PC-9 (cell line): Measurements from ENCODE around the gene FANCL. TPM values are rescaled to one million over a fixed set of nuclear protein-coding genes. Genes with fewer than 3 reads are reported as not detected.

Source experiments
- BruUV-seq: library from RNA; stranded (reverse); fragments of 400-500 nt; replicated peaks from 2 replicates; lab custom pipeline; 2021; lab: Mats Ljungman, UMichigan
- CTCF ChIA-PET: fragments of 300-600 bp; sonication (Branson Sonifier 250); formaldehyde crosslinking; loops from one replicate; lab custom pipeline; 2022; ENCODE audit warnings: antibody characterized with exemption; lab: Charles Lee
- POLR2A ChIA-PET: fragments of 300-600 bp; sonication (Branson Sonifier 250); formaldehyde crosslinking; loops from one replicate; lab custom pipeline; 2022; ENCODE audit warnings: antibody characterized with exemption; ENCODE audit not compliant: unreplicated experiment; lab: Charles Lee
- DNase-seq, 2 experiments: peaks; one replicate each; pipeline versions ENCODE4 v3.0.0 to v3.0.0-alpha.2; 2015 to 2022; ENCODE audit warnings: mixed read lengths in 1 of 2
- H2AFZ ChIP-seq: fragments of 200-600 bp; sonication (generic); 2 replicates; pipeline ENCODE4 v1.8.1; 2017; ENCODE audit warnings: antibody characterized with exemption
- H3F3A ChIP-seq: fragments of 200-600 bp; sonication (generic); 2 replicates; pipeline ENCODE4 v1.8.1; 2017; ENCODE audit warnings: antibody characterized with exemption, mild to moderate bottlenecking, low read depth; ENCODE audit not compliant: insufficient read depth
- H3K27ac ChIP-seq: fragments of 200-600 bp; sonication (generic); 2 replicates; pipeline ENCODE4 v1.6.1; 2016; ENCODE audit warnings: mixed run types
- H3K27me3 ChIP-seq: fragments of 200-600 bp; sonication (generic); 2 replicates; pipeline ENCODE4 v1.6.1; 2016; ENCODE audit warnings: low read depth, mixed run types; ENCODE audit not compliant: insufficient read depth
- H3K36me3 ChIP-seq: fragments of 200-600 bp; sonication (generic); 2 replicates; pipeline ENCODE4 v1.6.1; 2016; ENCODE audit warnings: low read depth, mixed run types
- H3K4me1 ChIP-seq: fragments of 200-600 bp; sonication (generic); replicated peaks from 2 replicates; pipeline ENCODE4 v1.6.1; 2016; ENCODE audit warnings: mixed run types; ENCODE audit not compliant: insufficient read depth
- H3K4me2 ChIP-seq: fragments of 200-600 bp; sonication (generic); 2 replicates; pipeline ENCODE4 v1.6.1; 2017; ENCODE audit warnings: mixed run types
- H3K4me3 ChIP-seq: fragments of 200-600 bp; sonication (generic); 2 replicates; pipeline ENCODE4 v1.6.1; 2016; ENCODE audit warnings: mixed run types
- H3K79me2 ChIP-seq: fragments of 200-600 bp; sonication (generic); 2 replicates; pipeline ENCODE4 v1.6.1; 2017; ENCODE audit warnings: low read depth, mixed run types
- H3K9me2 ChIP-seq: fragments of 200-600 bp; sonication (generic); 2 replicates; pipeline ENCODE4 v1.8.1; 2017; ENCODE audit warnings: mild to moderate bottlenecking; ENCODE audit not compliant: insufficient read depth
- H3K9me3 ChIP-seq: fragments of 200-600 bp; sonication (generic); 2 replicates; pipeline ENCODE4 v1.8.1; 2016; ENCODE audit warnings: low read depth; ENCODE audit not compliant: insufficient read depth
- H4K20me1 ChIP-seq: fragments of 200-600 bp; sonication (generic); 2 replicates; pipeline ENCODE4 v1.8.1; 2017; ENCODE audit not compliant: insufficient read depth
- CTCF ChIP-seq: fragments of 200-600 bp; sonication (generic); conservative IDR thresholded peaks from 2 replicates; pipeline ENCODE4 v1.6.1; 2017; ENCODE audit warnings: mixed run types, antibody characterized with exemption, mild to moderate bottlenecking, moderate library complexity
- EZH2 ChIP-seq: fragments of 200-600 bp; sonication (generic); IDR thresholded peaks from 2 replicates; pipeline ENCODE4 v1.8.0; 2017; ENCODE audit warnings: antibody characterized with exemption, low read depth
- intact Hi-C: fragments of 100-400 bp; cut with micrococcal nuclease; formaldehyde crosslinking; loops from one replicate; pipeline ENCODE4 v1.10.0; 2022; ENCODE audit not compliant: unreplicated experiment
- total RNA-seq: library from RNA; stranded (reverse); gene quantifications from 2 replicates; pipeline ENCODE4 v1.2.3, GENCODE V29; 2021

The FANCL gene
- total RNA-seq, 1 experiment from 2014 or later = 51.8 TPM

DNA sequence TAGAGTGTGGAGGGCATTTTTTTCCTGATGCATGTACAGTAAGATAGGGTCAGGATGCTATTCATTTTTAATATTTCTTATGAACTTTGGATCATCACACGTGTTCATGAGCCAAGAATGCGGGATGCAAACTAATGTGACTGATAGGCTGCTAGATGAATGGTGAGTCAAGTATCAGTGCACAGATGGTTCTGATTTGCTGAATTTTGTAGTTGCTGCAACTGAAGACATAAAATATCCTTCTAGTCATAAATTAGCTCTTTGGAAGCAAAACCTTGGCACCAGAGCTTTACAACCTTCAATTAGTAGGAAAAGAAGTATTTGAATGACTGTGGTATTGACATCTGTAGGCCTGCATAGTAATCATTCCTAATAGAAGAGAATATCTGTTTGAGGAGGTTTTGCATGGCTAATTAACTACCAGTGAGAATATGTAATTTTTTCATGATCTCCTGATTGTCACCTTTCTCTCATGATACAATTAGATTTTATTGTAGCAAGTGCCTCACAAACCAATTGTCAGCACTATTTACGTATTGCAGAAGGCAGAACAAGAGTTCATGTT lies 100.5 kb downstream of the FANCL start:
- no peaks in the 10 kb centered on the region for H3K9me2 ChIP-seq
- TF ChIP-seq EZH2 = no peak
- TF ChIP-seq CTCF = no peak
- BruUV-seq = no TSS peak
- intact Hi-C loops = no loop called here
- H3K4me1 ChIP-seq = no peaks in the 10 kb centered on the region
- peaks cover 9% of the 10 kb centered on the region; the same call in 1 of the 2 replicates for H3F3A ChIP-seq
- H4K20me1 ChIP-seq = no peaks in the 10 kb centered on the region
- no peak overlapping the region for H2AFZ ChIP-seq
- no peaks in the 10 kb centered on the region for H3K79me2 ChIP-seq
- H3K36me3 ChIP-seq = 0 out of 2 replicates have a peak, but pooled peaks cover 10% of the 10 kb centered on the region
- POLR2A ChIA-PET = no interaction called here
- H3K27me3 ChIP-seq = no peaks in the 10 kb centered on the region
- no peak overlapping the region for H3K4me3 ChIP-seq
- CTCF ChIA-PET = no interaction called here
- no peak overlapping the region for H3K27ac ChIP-seq
- no peak overlapping the region for H3K4me2 ChIP-seq
- DNase-seq = no peak
- no peaks in the 10 kb centered on the region for H3K9me3 ChIP-seq

DNA sequence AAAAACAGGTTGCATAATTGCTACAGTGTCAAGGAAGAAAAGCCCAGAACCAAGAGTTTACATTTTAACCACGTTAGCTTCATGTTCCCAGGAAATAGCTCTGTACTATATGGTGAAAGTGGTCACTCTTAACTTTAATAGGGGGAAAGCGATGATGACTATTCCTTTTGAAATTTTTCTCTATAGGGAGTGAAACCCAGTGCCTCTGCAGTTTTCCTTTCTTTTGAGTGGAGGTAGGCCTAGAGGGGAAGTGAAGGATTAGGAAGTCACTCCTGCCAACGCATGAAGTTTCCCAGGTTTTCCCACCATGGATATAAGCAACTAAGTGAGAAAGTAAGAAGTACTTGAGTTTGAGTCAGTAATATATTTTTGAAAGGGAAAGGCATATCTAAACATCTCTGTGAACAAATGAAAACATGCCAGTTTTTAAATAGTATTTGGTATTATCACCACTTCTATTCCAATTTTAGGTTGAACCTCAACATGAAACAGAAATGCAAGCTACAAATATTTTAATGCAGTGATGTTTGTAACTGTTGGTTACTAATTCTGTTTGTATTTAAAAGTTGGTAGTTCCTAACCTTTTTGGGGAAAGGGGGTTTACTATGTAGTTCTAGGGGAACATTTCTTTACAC lies 102.6 kb downstream of the FANCL start:
- intact Hi-C loops = no loop called here
- H3K9me3 ChIP-seq = no peaks in the 10 kb centered on the region
- no peaks in the 10 kb centered on the region for H4K20me1 ChIP-seq
- no peaks in the 10 kb centered on the region for H3F3A ChIP-seq
- BruUV-seq = no TSS peak
- no peak for DNase-seq
- ChIA-PET CTCF (no interaction called here), POLR2A (no interaction called here)
- no peaks in the 10 kb centered on the region for H3K79me2 ChIP-seq
- H3K36me3 ChIP-seq = peaks cover 11% of the 10 kb centered on the region; the same call in 1 of the 2 replicates
- H3K4me2 ChIP-seq = no peak overlapping the region
- TF ChIP-seq CTCF (no peak), EZH2 (no peak)
- H3K4me3 ChIP-seq = no peak overlapping the region
- no peaks in the 10 kb centered on the region for H3K4me1 ChIP-seq
- no peak overlapping the region for H3K27ac ChIP-seq
- no peaks in the 10 kb centered on the region for H3K9me2 ChIP-seq
- no peaks in the 10 kb centered on the region for H3K27me3 ChIP-seq
- H2AFZ ChIP-seq = no peak overlapping the region

- H3K4me1 ChIP-seq = no peaks in the 10 kb centered on the region
These were observed 103.3 kb downstream of the FANCL start for GRCh38 chr2:58137856-58138255.

More at GRCh38 chr2:58137856-58138255, 103.3 kb downstream of the FANCL start:
- no peak overlapping the region for H2AFZ ChIP-seq
- ChIA-PET CTCF (no interaction called here), POLR2A (no interaction called here)
- no peaks in the 10 kb centered on the region for H3K27me3 ChIP-seq
- H3K9me2 ChIP-seq = no peaks in the 10 kb centered on the region
- BruUV-seq = no TSS peak
- DNase-seq = no peak
- no peak overlapping the region for H3K4me2 ChIP-seq
- no peak overlapping the region for H3K4me3 ChIP-seq
- no peaks in the 10 kb centered on the region for H3K9me3 ChIP-seq
- intact Hi-C loops = no loop called here
- H4K20me1 ChIP-seq = no peaks in the 10 kb centered on the region
- no peaks in the 10 kb centered on the region for H3F3A ChIP-seq
- H3K27ac ChIP-seq = no peak overlapping the region
- H3K79me2 ChIP-seq = no peaks in the 10 kb centered on the region
- no peak for TF ChIP-seq CTCF
- no peak for TF ChIP-seq EZH2
- peaks cover 11% of the 10 kb centered on the region; the same call in 1 of the 2 replicates for H3K36me3 ChIP-seq
